ENCODE measurements around the gene TSPAN9. TPM values are rescaled to one million over a fixed set of nuclear protein-coding genes. Genes with fewer than 3 reads are reported as not detected.

The TSPAN9 gene
- total and polyA plus RNA-seq, 2 of the 4 experiments (the other 2 are of a cell fraction) = 17.7 to 39.1 TPM

DNA sequence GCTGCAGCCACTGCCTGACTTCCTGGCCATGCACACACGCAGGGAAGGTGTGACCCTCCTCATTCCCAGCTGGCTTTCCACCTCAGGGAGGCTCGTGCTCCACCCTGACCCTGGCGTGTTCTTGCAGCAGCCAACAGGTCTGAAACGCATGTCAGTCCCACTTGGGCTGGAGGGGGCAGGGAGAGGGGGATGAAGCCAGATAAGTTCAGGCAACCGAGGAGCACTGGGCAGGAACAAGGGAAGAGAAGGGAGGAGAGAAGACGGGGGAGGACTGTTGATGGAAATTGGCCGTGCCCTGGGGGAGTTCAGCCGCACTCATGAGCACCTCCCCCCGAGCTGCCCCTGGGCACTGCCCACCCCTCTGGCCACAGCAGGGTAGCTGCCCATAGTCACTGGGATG lies 231.4 kb downstream of the TSPAN9 start:
- H3K27me3 ChIP-seq (ENCODE audit: control insufficient read depth, insufficient read depth, low read length) = peaks cover 32% of the 10 kb centered on the region
- H2AFZ ChIP-seq (replicated peaks; ENCODE audit: low read length, poor library complexity) = peak overlapping the region; percentile 21
- in situ Hi-C loops (cut with MboI; ENCODE audit: low sequenced_read_pairs) = no loop called here
- dilution Hi-C loops (cut with HindIII; ENCODE audit: low sequenced_read_pairs, unreplicated experiment) = no loop called here
- peaks cover 14% of the 10 kb centered on the region for H3K9me1 ChIP-seq (ENCODE audit: insufficient read depth, low read length)
- ChIA-PET CTCF (no interaction called here), POLR2A (ENCODE audit: unreplicated experiment) (no interaction called here)
- H2AK9ac ChIP-seq (replicated peaks; ENCODE audit: low read depth, low read length, poor library complexity) = no peak overlapping the region
- no peak overlapping the region for H2AK5ac ChIP-seq (ENCODE audit: low read depth, low read length)
- H4K91ac ChIP-seq (ENCODE audit: insufficient read depth, low read depth, low read length) = no peak overlapping the region
- 0% methylated on average over 2 of the region's 9 CpGs; no CpG with 5 or more reads in 1 of the 2 experiments for WGBS, 2 experiments (ENCODE audit: extremely low coverage in 2 of 2, insufficient read length in 1 of 2)
- no peak overlapping the region for H3K27ac ChIP-seq (ENCODE audit: insufficient read depth, low read length)
- intact Hi-C loops (cut with micrococcal nuclease) = loop anchor here (10.0 kb wide), 2 partner anchors 176 to 566 kb away; partner anchors contain the start of gene PARP11
- no peaks in the 10 kb centered on the region for H3K9me3 ChIP-seq (ENCODE audit: control insufficient read depth, insufficient read depth, low read length)
- no peak overlapping the region for H4K5ac ChIP-seq (ENCODE audit: low read depth, low read length)
- H4K8ac ChIP-seq (ENCODE audit: low read depth in 2 of 2, low read length in 2 of 2) = no peak overlapping the region
- no peak overlapping the region for H3K4me2 ChIP-seq (ENCODE audit: low read depth, low read length)
- H2BK20ac ChIP-seq (ENCODE audit: low read depth, low read length) = no peak overlapping the region
- no peak overlapping the region for H2BK15ac ChIP-seq (ENCODE audit: low read depth, low read length)
- H3K36me3 ChIP-seq (ENCODE audit: control insufficient read depth, insufficient read depth, low read length) = no peaks in the 10 kb centered on the region
- H3K14ac ChIP-seq (replicated peaks; ENCODE audit: low read depth, low read length) = no peak overlapping the region
- H3K4ac ChIP-seq (ENCODE audit: low read depth, low read length) = no peak overlapping the region
- no peak for TF ChIP-seq RAD21 (IDR thresholded peaks at IDR 0.05; ENCODE audit: low read length)
- no peak for TF ChIP-seq MAFK (IDR thresholded peaks at IDR 0.05; ENCODE audit: low read depth, low read length)
- no peak for TF ChIP-seq CHD1 (IDR thresholded peaks at IDR 0.05; ENCODE audit: low read depth, low read length)
- TF ChIP-seq MAZ (IDR thresholded peaks at IDR 0.05; ENCODE audit: borderline replicate concordance, low read depth, low read length) = no peak
- TF ChIP-seq SMC3 (IDR thresholded peaks at IDR 0.05; ENCODE audit: low read depth, low read length) = no peak
- BruUV-seq (replicated peaks) = no TSS peak
- ATAC-seq (ENCODE audit: low read depth) (no peak), DNase-seq (no peak)
- H3K4me3 ChIP-seq (ENCODE audit: insufficient read depth, low read depth, low read length) = no peak overlapping the region
- H3K56ac ChIP-seq (ENCODE audit: extremely low read depth, insufficient read depth, low read length) = no peak overlapping the region
- H3K23ac ChIP-seq (ENCODE audit: low read depth, low read length) = no peak overlapping the region
- no peak overlapping the region for H2BK120ac ChIP-seq (ENCODE audit: low read depth, low read length)
- H3K9ac ChIP-seq (ENCODE audit: low read depth, low read length) = no peak overlapping the region
- H3K18ac ChIP-seq (ENCODE audit: low read depth, low read length) = no peak overlapping the region
- no peak overlapping the region for H2BK5ac ChIP-seq (ENCODE audit: low read depth, low read length, poor library complexity, severe bottlenecking)
- no peaks in the 10 kb centered on the region for H4K20me1 ChIP-seq (ENCODE audit: insufficient read depth, low read length)
- H3K79me1 ChIP-seq (ENCODE audit: low read depth in 1 of 2, low read length in 2 of 2) = no peaks in the 10 kb centered on the region
- peaks cover 6% of the 10 kb centered on the region; the same call in 1 of the 2 replicates for H3K4me1 ChIP-seq (ENCODE audit: control insufficient read depth, insufficient read depth, low read length)
